HG03469 (cell line): Measurements from ENCODE around the gene DFFA.
"Not testable (repeated sequence)": the region's sequence is repeated elsewhere in the genome, so short reads cannot be mapped to it uniquely, and the experiment has no call there.

Experiments
- ATAC-seq: cut with Tn5 transposase; IDR thresholded peaks from one replicate; pipeline ENCODE4 v1.9.1; 2021; ENCODE audit warnings: mild to moderate bottlenecking, moderate library complexity, moderate number of reproducible peaks; ENCODE audit not compliant: unreplicated experiment

The DFFA gene

DNA sequence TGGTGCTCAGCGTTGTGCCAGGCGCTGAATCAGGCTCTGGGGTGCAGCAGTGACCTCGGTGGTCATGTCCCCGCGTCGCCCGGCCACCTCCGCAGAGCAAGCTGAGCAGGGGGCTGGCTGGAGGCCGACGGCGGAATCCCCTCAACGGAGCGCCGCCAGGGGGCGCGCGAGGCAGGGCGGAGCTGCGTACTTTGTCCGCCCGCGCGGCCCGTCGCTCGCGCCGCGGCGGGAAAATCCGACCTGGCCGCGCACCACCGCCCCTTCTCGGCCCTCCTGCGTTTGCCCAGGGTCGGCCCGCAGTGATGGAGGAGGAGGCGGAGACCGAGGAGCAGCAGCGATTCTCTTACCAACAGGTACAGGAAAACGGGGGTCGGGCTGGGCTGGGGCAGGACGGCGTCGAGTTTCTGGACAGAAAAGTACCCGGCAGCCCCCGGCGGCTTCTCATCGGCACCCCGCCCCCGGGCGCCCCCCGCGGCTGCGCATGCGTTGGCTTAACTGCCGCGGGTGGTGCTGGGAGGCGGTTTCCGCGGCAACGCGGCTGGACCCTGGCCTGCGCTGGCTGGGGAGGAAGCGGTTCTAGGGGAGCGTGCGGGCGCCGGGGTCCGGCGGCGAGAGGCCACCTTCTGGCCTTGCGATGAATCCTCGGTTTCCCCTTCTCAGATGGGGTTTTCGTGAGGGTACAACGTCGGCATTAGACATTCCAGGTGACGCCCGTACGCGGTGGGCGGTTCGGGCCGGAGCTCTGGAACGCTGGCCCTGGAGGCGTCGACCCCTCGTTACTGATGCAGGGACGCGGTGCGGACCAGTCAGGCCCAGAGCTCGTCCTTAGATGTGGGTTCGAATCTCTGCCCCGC is 41.9 kb downstream of the DFFA start, which contains the start of gene CENPS:
TSS of gene CENPS (plus strand) at position 218 of the 854 bp plus-strand sequence. CDS start at position 303, 85 bp downstream.
- peak; percentile 46 for ATAC-seq

DNA sequence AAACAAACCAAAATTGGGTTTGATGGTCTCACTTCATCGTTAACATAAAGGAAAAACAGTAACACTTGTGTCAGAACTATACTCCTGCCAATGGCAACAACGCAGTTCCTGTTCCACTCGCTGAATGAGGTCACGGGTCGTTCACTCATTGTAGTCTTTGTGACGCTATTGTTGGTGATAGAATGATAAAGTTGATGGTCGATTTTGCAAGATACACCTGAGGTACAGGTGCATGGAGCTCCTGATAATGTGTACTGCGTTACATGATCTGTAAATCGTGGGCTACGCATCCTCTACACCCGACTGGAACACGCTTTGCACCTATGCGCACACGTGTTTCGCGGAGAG is 42.5 kb downstream of the DFFA start:
- no peak for ATAC-seq

DNA sequence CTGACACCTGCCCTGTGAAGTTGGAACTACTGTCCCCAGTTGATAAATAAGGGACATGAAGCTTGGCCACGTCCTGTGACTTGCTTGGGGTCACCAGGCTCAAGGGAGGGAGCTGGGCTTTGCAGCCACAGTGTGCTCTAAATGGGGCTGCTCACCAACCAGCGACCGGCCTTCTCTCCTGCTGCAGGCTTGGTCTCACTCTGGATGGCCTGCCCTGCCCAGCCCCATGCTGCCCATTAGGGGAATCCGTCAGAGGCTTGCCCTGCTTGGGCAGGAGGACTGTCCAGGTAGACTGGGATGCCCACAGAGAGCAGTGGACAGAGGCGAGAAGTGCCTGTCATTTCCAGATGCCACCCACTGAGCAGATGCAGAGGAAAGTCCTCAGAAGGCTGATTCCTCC is 43.3 kb downstream of the DFFA start:
- ATAC-seq = no peak

DNA sequence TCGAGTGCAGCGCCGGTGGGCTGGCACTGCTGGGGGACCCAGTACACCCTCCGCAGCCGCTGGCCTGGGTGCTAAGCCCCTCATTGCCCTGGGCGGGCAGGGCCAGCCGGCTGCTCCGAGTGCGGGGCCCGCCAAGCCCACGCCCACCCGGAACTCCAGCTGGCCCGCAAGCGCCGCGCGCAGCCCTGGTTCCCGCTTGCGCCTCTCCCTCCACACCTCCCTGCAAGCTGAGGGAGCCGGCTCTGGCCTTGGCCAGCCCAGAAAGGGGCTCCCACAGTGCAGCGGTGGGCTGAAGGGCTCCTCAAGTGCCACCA is 45.8 kb downstream of the DFFA start:
- not testable (repeated sequence) for ATAC-seq

DNA sequence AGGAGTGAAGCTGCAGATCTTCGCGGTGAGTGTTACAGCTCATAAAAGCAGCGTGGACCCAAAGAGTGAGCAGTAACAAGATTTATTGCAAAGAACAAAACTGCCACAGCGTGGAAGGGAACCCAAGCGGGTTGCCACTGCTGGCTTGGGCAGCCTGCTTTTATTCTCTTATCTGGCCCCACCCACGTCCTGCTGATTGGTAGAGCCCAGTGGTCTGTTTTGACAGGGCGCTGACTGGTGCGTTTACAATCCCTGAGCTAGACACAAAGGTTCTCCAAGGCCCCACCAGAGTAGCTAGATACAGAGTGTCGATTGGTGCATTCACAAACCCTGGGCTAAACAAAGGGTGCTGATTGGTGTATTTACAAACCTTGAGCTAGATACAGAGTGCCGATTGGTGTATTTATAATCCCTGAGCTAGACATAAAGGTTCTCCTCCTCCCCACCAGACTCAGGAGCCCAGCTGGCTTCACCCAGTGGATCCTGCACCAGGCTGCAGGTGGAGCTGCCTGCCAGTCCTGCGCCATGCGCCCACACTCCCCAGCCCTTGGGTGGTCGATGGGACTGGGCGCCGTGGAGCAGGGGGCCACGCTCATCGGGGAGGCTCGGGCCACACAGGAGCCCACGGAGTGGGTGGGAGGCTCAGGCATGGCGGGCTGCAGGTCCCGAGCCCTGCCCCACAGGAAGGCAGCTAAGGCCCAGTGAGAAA is 46.3 kb downstream of the DFFA start:
- ATAC-seq = not testable (repeated sequence)

DNA sequence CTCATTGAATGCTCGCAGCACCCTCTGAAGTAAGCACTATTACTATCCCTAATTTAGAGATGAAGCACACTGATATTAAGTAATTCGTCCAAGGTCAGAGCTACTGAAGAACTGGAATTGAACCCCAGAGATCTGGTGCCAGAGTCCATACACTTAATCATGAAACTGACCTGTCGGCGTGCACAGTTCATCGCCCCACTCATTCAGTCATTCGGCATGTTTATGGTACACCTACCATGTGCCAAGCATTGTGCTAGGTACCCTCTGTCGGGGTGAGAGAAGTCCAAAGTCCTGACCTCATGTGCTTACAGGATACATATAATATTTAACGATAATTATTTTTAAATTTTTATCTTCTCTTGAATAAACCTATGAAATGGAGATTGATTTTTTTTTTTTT is 47.7 kb downstream of the DFFA start:
- ATAC-seq = no peak

DNA sequence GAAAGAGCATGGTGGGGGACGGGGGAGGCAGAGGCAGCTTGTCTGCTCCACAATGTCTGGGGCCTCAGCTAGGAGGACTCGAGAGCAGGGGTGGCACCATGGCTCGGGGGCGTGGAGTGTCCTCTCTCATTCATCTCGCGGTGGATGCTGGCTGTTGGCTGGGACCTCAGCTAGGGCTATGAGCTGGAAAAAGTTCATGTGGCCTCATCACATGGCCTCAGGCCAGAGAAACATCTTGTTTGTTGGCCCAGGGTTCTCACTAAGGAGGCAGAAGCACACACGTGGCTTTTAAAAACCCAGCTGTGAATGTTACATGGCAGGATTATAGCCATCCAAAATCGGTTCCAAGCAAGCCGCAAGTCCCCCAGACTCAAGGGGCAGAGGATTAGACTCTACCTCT is 48.3 kb downstream of the DFFA start:
- ATAC-seq = no peak

DNA sequence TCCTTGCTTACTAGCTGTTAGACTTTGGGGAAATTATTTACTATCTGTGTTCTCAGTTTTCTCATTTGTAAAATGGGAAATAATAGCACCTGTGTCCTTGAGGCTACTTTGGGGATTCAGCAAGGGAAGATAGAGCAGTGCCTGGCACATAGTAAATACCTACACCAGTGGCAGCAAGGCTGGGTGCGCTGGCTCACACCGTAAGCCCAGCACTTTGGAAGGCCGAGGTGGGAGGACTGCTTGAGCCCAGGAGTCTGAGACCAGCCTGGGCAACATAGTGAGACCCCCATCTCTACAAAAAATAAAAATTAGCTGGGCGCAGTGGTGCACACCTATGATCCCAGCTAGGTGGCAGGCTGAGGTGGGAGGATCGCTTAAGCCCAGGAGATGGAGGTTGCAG is 50.7 kb downstream of the DFFA start:
- ATAC-seq = no peak

DNA sequence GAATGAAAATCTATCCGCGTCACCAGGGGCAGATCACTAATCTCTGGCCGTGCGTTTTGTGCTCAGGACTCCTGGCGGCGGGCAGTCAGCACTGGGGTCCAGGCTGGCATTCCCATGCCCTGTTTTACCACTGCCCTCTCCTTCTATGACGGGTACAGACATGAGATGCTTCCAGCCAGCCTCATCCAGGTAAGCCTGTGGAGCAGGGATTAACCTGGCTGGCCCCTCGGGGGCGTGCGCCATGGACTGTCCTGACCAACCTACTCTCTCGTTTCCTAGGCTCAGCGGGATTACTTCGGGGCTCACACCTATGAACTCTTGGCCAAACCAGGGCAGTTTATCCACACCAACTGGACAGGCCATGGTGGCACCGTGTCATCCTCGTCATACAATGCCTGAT is 53.0 kb downstream of the DFFA start:
- ATAC-seq = no peak

DNA sequence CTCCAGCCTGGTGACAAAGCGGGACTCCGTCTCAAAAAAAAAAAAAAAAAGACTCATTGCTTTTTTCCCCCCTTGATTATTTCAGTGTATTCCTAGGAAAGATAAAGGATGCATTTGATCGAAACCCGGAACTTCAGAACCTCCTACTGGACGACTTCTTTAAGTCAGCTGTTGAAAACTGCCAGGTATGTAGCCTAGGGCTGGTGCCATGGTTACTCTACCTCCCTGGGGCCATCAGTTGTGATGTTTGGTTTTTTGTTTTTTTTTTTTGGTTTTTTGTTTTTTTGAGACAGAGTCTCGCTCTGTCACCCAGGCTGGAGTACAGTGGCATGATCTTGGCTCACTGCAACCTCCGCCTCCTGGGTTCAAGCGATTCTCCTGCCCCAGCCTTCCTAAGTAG is 53.6 kb downstream of the DFFA start:
- ATAC-seq = not testable (repeated sequence)

DNA sequence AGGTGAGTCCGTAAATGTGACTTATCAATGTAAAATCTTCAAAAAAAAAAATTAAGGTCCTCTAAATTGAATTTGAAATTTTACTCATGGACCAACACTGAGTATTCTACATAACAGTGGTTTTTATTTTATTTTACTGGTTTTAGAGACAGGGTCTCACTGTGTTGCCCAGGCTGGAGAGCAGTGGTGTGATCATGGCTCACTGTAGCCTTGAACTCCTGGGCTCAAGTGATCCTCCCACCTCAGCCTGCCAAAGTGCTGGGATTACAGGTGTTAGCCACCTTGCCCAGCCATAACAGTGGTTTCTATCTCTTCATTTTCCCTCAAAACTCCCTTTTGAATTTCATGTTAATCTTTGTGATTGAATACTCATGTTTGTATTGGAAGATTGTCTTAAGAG is 56.4 kb downstream of the DFFA start:
- not testable (repeated sequence) for ATAC-seq

DNA sequence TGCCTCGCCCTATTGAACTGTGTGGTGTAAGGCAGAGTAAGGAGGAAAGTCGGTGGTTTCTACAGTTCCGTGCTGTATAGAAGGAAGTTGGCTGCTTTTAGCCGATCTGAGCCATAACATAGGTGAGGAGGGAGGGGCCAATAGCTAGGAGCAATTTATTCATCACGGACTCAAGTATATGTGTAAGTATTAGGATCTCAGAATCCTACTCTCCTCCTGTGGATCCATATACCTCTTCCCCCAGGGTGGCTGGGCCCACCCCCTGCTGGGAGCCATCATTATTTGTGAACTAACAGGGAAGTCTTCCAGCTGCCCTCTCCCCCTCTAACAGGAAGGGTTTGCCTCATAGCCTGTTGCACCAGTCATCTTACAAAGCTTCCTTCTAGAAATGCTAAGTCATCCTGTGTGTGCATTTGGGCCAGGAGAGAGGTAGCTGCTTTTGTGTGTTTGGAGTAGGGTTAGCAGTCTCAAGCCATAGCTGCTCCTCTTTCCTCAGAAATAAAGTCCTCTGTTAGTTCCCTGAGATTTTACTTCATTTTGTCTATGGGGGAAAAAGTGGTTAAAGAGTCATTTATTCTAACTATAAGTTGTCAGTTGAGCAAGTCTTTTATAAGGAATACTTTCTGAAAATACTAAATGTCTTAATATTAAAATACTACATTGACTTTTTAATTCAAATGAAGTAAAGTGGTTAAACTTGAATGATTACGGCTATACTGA is 57.0 kb downstream of the DFFA start:
- no peak for ATAC-seq

DNA sequence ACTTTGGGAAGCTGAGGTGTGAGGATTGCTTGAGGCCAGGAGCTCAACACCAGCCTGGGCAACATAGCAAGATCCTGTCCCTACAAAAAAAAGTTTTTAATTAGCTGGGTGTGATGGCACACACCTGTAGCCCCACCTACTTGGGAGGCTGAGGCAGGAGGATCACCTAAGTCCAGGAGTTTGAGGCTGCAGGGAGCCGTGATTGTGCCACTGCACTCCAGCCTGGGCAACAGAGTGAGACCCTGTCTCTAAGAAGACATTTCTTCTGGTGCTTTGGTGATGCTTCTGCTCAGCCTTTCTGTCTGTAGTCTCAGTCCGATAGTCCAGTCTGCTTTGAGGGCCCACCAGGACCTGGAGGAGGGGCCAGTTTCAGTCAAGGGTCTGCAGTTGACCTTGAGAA is 65.1 kb downstream of the DFFA start:
- no peak for ATAC-seq
